Occipital lobe (tissue), 2 donors: ENCODE data around the gene CLASP2. TPM values are rescaled to one million over a fixed set of nuclear protein-coding genes. Genes with fewer than 3 reads are reported as not detected.

Experiments
- DNase-seq: peaks from one replicate; lab custom pipeline; 2025; lab: John Stamatoyannopoulos, UW
- total RNA-seq: library from RNA; depleted of rRNA; stranded (reverse); fragments of >200 nt; gene quantifications from one replicate; pipeline ENCODE4 v1.2.3, GENCODE V29; 2014

Gene CLASP2
- total RNA-seq, 1 donor from 2014 or later = 1,178 TPM

GRCh38 chr3:33637482-33637881, 80.6 kb downstream of the CLASP2 start:
- no peak for DNase-seq

DNA sequence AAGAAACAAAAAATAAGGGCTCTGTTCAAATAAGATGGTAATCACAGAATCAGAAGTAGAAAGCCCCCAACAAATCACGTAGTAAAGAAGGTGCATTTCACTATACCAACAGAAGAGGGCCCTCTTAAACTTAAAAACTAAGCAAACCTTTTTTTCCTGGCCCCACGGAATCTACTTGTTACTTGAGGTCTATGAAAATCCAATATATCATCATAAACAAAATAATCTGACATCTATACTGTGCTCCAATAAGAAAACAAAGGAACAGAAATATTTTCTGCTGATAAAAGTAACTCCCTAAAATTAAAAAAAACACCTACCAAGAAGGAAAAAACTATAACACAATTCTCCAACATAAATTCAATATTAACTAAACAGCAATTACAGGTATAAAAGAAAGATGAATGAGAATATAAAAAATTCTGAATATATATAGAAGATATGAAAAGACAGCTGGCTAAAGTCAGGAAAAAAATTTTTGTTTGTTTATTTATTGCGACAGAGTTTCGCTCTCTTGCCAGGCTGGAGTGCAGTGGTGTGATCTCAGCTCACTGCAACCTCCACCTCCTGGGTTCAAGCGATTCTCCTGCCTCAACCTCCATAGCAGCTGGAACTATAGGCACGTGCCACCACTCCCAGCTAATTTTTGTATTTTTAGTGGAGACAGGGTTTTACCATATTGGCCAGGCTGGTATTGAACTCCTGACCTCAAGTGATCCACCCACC, 81.8 kb downstream of the CLASP2 start:
- no peak for DNase-seq

- DNase-seq = no peak
These were observed 83.8 kb downstream of the CLASP2 start for GRCh38 chr3:33634262-33634661.

GRCh38 chr3:33629219-33629618, 88.8 kb downstream of the CLASP2 start:
- no peak for DNase-seq

DNA sequence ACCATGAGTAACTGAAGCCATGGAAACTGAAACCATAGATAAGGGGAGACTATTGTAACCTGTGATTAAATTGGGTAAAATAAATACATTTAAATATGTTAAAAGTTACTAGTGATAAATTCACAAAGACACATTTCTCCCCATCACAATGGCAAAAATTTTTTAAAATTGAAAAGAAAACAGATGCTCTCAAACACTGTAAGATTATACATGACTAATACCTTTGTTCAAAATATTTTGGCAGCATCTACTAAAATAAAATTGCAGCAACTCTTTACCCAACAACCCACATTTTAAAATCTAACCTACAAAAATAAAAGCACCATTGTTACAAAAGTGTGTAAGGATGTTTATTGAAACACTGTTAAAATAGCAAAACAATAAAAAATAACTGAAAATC, 93.3 kb downstream of the CLASP2 start:
- no peak for DNase-seq

DNA sequence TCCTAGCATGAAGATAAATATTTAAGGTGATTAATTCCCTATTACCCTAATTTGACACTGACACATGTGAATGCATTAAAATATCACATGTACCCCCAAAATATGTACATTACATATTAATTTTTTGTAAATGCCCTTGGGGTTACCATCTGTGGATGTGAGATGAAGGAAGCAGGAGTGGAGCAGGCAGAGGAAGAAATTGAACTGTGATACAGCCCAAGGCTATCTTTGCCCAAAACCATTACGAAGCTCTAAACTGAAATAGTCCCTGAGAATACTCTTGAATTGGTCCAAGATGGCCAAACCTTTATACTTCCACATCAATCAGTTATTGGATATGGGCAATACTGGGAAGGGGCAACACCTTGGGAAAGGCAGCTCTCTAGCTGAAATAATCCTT, 105.0 kb downstream of the CLASP2 start:
- DNase-seq = no peak

- no peak for DNase-seq
These were observed 105.4 kb downstream of the CLASP2 start for GRCh38 chr3:33612607-33613006.

GRCh38 chr3:33602829-33603228, 115.2 kb downstream of the CLASP2 start:
- no peak for DNase-seq

- no peak for DNase-seq
These were observed 120.8 kb downstream of the CLASP2 start for GRCh38 chr3:33597257-33597689.

GRCh38 chr3:33592999-33593398, 125.1 kb downstream of the CLASP2 start:
- no peak for DNase-seq

GRCh38 chr3:33590541-33590940, 127.5 kb downstream of the CLASP2 start:
- no peak for DNase-seq

- no peak for DNase-seq
These were observed 131.7 kb downstream of the CLASP2 start for GRCh38 chr3:33586402-33586801.

DNA sequence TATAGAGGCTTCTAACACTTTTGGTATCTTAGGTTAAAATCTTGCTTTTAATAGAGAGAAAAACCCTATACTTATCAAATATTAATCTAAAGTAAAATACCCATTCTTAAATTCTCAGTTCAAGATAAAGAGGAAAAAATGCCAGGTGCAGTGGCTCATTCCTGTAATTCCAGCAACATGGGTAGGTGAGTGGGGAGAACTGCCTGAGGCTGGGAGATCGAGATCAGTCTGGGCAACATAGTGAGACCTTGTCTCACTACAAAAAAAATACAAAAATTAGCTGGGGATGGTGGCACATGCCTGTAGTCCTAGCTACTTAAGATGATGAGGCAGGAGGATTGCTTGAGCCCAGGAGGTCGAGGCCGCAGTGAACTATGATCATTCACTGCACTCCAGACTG, 135.8 kb downstream of the CLASP2 start:
- no peak for DNase-seq

DNA sequence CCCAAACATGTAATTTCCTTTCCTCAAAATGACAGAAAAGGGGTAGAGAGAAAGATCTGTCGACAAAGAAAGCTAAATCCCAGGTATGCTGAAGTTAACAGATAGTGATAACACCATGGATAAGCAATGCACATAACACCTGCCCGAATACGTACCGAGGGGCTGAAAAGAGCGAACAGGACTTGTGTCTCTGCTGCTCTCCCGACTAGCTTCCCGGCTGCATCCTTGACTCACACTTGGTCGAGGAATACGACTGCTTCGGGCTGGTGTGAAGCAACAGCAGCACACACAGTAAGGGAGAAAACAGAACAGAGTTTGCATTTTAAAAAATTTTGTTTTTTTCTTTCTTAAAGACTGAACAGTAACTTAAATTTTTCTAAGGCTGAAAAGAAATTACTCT, 136.4 kb downstream of the CLASP2 start:
- DNase-seq = no peak

GRCh38 chr3:33579840-33580239, 138.2 kb downstream of the CLASP2 start:
- no peak for DNase-seq

- DNase-seq = no peak
These were observed 138.9 kb downstream of the CLASP2 start for GRCh38 chr3:33579178-33579510.

- no peak for DNase-seq
These were observed 139.5 kb downstream of the CLASP2 start for GRCh38 chr3:33578325-33579177.

DNA sequence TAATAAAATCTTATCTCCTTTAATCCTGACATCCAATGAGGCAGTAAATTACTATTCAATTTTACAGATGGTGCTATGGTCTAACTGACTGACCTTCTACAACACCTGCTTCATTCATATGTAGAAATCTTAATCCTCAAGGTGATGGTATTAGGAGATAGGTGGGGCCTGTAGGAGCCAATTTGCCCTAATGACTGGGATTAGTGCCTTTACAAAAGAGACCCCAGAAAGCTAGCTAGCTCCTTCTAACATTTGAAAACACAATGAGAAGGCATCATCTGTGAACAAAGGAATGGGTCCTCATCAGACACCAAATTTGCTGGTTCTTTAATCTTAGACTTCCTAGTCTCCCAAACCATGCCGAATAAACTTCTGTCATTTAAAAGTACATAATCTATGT, 140.5 kb downstream of the CLASP2 start:
- DNase-seq = no peak

DNA sequence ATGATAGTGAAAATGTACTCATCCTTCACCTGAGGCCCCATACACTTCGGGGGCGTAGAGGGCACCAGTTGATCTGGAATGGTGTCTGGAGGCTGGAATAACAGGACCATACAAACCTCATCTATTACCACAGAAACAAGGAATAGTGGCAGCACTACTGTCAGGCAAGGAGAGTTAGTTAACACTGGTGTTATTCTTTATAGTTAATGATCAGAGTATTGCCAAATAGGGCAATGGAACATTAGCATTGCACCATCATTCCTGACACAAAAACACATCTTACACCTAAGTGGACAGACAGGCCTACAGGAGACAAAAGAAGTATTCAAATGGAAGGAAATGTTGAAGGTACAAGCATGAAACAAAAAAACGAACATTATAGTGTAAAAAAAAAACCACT, 140.9 kb downstream of the CLASP2 start:
- no peak for DNase-seq

- no peak for DNase-seq
These were observed 142.7 kb downstream of the CLASP2 start for GRCh38 chr3:33575311-33575710.

DNA sequence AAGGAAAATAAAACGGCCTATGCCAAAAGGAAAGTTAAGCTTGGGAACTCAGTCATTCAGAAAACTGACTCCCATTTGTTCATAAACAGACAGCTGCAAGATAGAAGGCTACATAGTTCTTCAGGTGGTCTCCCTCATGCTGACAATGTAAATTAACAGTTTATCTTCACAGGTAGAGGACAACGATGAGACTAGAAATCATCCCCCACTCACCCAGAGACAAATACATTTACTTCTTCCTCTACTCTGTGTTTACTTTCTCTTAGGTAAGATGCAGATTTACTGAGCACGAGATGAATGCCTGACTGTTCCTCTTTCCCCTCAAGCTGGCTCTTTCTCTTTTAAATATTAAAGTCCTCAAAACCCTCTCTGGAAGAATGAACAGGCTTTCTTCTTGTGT, 160.2 kb downstream of the CLASP2 start:
- DNase-seq = no peak

DNA sequence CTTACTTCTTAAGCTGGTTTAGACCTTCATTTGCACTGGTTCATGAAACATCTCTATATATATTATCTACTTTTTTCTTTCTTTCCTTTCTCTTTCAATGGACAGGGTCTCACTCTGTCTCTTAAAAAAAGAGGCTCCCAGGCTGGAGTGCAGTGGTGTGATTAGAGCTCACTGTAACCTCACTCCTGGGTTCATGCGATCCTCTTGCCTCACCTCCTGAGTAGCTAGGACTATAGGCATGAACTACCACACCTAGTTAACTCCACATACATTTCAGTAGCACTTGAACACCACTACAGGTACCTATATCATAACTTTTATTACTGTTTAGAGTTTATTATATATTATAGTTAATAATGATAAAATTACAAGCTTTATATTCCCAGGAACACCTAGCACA, 160.8 kb downstream of the CLASP2 start:
- DNase-seq = no peak

GRCh38 chr3:33547101-33547500, 171.0 kb downstream of the CLASP2 start:
- no peak for DNase-seq
